Measurements from ENCODE around the gene PDZD8.
"Not testable (repeated sequence)": the region's sequence is repeated elsewhere in the genome, so short reads cannot be mapped to it uniquely, and the experiment has no call there.

DNA sequence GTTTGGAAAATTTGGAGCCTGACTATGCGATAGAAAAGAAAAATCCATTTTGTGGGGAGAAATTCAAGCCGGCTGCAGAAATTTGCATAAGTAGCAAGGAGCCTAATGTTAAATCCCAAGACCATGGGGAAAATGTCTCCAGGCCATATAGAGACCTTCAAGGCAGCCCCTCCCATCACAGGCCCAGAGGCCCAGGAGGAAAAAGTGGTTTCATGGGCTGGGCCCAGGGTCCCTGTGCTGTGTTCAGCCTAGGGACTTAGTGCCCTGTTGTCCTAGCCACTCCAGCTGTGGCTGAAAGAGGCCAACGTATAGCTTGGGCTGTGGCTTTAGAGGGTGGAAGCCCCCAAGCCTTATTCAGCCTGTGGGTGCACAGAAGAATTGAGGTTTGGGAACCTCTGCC is 71.8 kb downstream of the PDZD8 start:
- TF ChIP-seq, protein P1, sequence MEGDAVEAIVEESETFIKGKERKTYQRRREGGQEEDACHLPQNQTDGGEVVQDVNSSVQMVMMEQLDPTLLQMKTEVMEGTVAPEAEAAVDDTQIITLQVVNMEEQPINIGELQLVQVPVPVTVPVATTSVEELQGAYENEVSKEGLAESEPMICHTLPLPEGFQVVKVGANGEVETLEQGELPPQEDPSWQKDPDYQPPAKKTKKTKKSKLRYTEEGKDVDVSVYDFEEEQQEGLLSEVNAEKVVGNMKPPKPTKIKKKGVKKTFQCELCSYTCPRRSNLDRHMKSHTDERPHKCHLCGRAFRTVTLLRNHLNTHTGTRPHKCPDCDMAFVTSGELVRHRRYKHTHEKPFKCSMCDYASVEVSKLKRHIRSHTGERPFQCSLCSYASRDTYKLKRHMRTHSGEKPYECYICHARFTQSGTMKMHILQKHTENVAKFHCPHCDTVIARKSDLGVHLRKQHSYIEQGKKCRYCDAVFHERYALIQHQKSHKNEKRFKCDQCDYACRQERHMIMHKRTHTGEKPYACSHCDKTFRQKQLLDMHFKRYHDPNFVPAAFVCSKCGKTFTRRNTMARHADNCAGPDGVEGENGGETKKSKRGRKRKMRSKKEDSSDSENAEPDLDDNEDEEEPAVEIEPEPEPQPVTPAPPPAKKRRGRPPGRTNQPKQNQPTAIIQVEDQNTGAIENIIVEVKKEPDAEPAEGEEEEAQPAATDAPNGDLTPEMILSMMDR (IDR thresholded peaks at IDR 0.05; ENCODE audit: low read depth, low read length), result not testable (repeated sequence)
- TF ChIP-seq, protein P2, sequence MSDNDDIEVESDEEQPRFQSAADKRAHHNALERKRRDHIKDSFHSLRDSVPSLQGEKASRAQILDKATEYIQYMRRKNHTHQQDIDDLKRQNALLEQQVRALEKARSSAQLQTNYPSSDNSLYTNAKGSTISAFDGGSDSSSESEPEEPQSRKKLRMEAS (IDR thresholded peaks at IDR 0.05; ENCODE audit: low read depth, low read length), result not testable (repeated sequence)
